Mesendoderm (in vitro differentiated cells): Measurements from ENCODE around the gene EXTL1.

Experiments used
- DNase-seq: peaks from one replicate; pipeline ENCODE4 v3.0.0; 2013
- H2AK5ac ChIP-seq: 2 replicates; pipeline ENCODE4 v1.6.1; 2013; ENCODE audit warnings: low read length, inconsistent platforms
- H2BK120ac ChIP-seq: 2 replicates; pipeline ENCODE4 v1.6.1; 2013; ENCODE audit warnings: low read depth, mild to moderate bottlenecking, low read length, moderate library complexity, mixed read lengths
- H2BK15ac ChIP-seq: replicated peaks from 2 replicates; pipeline ENCODE4 v1.6.1; 2013; ENCODE audit warnings: low read depth, mild to moderate bottlenecking, moderate library complexity
- H2BK5ac ChIP-seq: 2 replicates; pipeline ENCODE4 v1.6.1; 2013; ENCODE audit warnings: low read length, inconsistent platforms
- H3K18ac ChIP-seq: 2 replicates; pipeline ENCODE4 v1.6.1; 2013; ENCODE audit warnings: mild to moderate bottlenecking, low read length, mixed read lengths
- H3K23ac ChIP-seq: one replicate; pipeline ENCODE4 v1.6.1; 2013; ENCODE audit warnings: low read length
- H3K27ac ChIP-seq: 2 replicates; pipeline ENCODE4 v1.5.1; 2013; ENCODE audit warnings: low read depth, mild to moderate bottlenecking, inconsistent platforms, low read length, moderate library complexity
- H3K27me3 ChIP-seq: 2 replicates; pipeline ENCODE4 v1.6.1; 2013; ENCODE audit warnings: low read length, control low read depth, mild to moderate bottlenecking, inconsistent platforms; ENCODE audit not compliant: insufficient read depth, poor library complexity
- H3K36me3 ChIP-seq: 2 replicates; pipeline ENCODE4 v1.6.1; 2013; ENCODE audit warnings: low read length, inconsistent platforms; ENCODE audit not compliant: control insufficient read depth, insufficient read depth
- H3K4ac ChIP-seq: one replicate; pipeline ENCODE4 v1.6.1; 2013; ENCODE audit warnings: low read depth, mild to moderate bottlenecking, low read length, moderate library complexity
- H3K4me1 ChIP-seq: 2 replicates; pipeline ENCODE4 v1.6.1; 2013; ENCODE audit warnings: low read depth, low read length, inconsistent platforms; ENCODE audit not compliant: control insufficient read depth
- H3K4me2 ChIP-seq: 2 replicates; pipeline ENCODE4 v1.6.1; 2013; ENCODE audit warnings: low read length
- H3K4me3 ChIP-seq: 2 replicates; pipeline ENCODE4 v1.5.1; 2013; ENCODE audit warnings: mild to moderate bottlenecking, low read length
- H3K56ac ChIP-seq: one replicate; pipeline ENCODE4 v1.6.1; 2013; ENCODE audit warnings: low read length
- H3K79me1 ChIP-seq: 2 replicates; pipeline ENCODE4 v1.6.1; 2013; ENCODE audit warnings: low read length, inconsistent platforms
- H3K79me2 ChIP-seq: 2 replicates; pipeline ENCODE4 v1.6.1; 2013; ENCODE audit warnings: mild to moderate bottlenecking, low read length; ENCODE audit not compliant: control insufficient read depth, insufficient read depth
- H3K9ac ChIP-seq: 2 replicates; pipeline ENCODE4 v1.6.1; 2013; ENCODE audit warnings: low read length, inconsistent platforms
- H4K5ac ChIP-seq: one replicate; pipeline ENCODE4 v1.6.1; 2013; ENCODE audit warnings: low read length
- H4K8ac ChIP-seq: one replicate; pipeline ENCODE4 v1.6.1; 2013; ENCODE audit warnings: low read depth, mild to moderate bottlenecking, control low read depth, low read length, moderate library complexity
- WGBS: extraction: QIAGEN DNeasy Blood & Tissue Kit; methylation state at CpG from one replicate; pipeline ENCODE4 v1.1.7; 2013; ENCODE audit warnings: low lambda C conversion rate, missing lambda C conversion rate; ENCODE audit not compliant: insufficient coverage; ENCODE audit errors: extremely low coverage; 5-methylcytosine and 5-hydroxymethylcytosine counted together

The EXTL1 gene

GRCh38 chr1:26023826-26024225, 2.3 kb downstream of the EXTL1 start:
- Histone ChIP-seq H3K27ac (no peak overlapping the region), H2BK120ac (no peak overlapping the region), H3K4ac (no peak overlapping the region), H3K9ac (no peak overlapping the region), H4K5ac (no peak overlapping the region), H3K36me3 (no peaks in the 10 kb centered on the region), H4K8ac (no peak overlapping the region), H3K27me3 (no peaks in the 10 kb centered on the region), H3K79me2 (no peaks in the 10 kb centered on the region), H3K4me2 (no peak overlapping the region), H3K18ac (no peak overlapping the region), H3K4me1 (no peaks in the 10 kb centered on the region), H2BK15ac (no peak overlapping the region), H2AK5ac (no peak overlapping the region), H3K4me3 (no peak overlapping the region), H3K23ac (no peak overlapping the region), H2BK5ac (no peak overlapping the region), H3K79me1 (no peaks in the 10 kb centered on the region), H3K56ac (no peak overlapping the region)
- WGBS: no CpG with 5 or more reads among the region's 5 CpGs
- DNase-seq: no peak

GRCh38 chr1:26025060-26025459, 3.5 kb downstream of the EXTL1 start:
- H3K79me1 ChIP-seq: no peaks in the 10 kb centered on the region
- H3K23ac ChIP-seq: no peak overlapping the region
- no peak for DNase-seq
- no peak overlapping the region for H3K9ac ChIP-seq
- H3K79me2 ChIP-seq: no peaks in the 10 kb centered on the region
- H4K5ac ChIP-seq: no peak overlapping the region
- H3K4me2 ChIP-seq: no peak overlapping the region
- H3K4me1 ChIP-seq: no peaks in the 10 kb centered on the region
- H3K27ac ChIP-seq: no peak overlapping the region
- H3K18ac ChIP-seq: no peak overlapping the region
- no peak overlapping the region for H2BK15ac ChIP-seq
- no peak overlapping the region for H4K8ac ChIP-seq
- no CpG with 5 or more reads among the region's 5 CpGs for WGBS
- no peaks in the 10 kb centered on the region for H3K36me3 ChIP-seq
- H3K56ac ChIP-seq: no peak overlapping the region
- no peak overlapping the region for H2BK120ac ChIP-seq
- no peak overlapping the region for H3K4ac ChIP-seq
- H2AK5ac ChIP-seq: no peak overlapping the region
- H2BK5ac ChIP-seq: no peak overlapping the region
- H3K4me3 ChIP-seq: no peak overlapping the region
- no peaks in the 10 kb centered on the region for H3K27me3 ChIP-seq

- Histone ChIP-seq H4K5ac (no peak overlapping the region), H2BK120ac (no peak overlapping the region), H3K18ac (no peak overlapping the region), H3K56ac (no peak overlapping the region), H3K27ac (no peak overlapping the region), H3K27me3 (no peaks in the 10 kb centered on the region), H3K36me3 (no peaks in the 10 kb centered on the region), H3K79me1 (no peaks in the 10 kb centered on the region), H3K9ac (no peak overlapping the region), H4K8ac (no peak overlapping the region), H2BK5ac (no peak overlapping the region), H2AK5ac (no peak overlapping the region), H3K79me2 (no peaks in the 10 kb centered on the region), H3K4me3 (no peak overlapping the region), H3K4me2 (no peak overlapping the region), H2BK15ac (no peak overlapping the region), H3K4ac (no peak overlapping the region), H3K4me1 (no peaks in the 10 kb centered on the region), H3K23ac (no peak overlapping the region)
- no peak for DNase-seq
- no CpG with 5 or more reads among the region's 5 CpGs for WGBS
Observed at GRCh38 chr1:26025517-26025916, 3.9 kb downstream of the EXTL1 start.

GRCh38 chr1:26027716-26028489, 6.3 kb downstream of the EXTL1 start:
- Histone ChIP-seq H4K5ac (no peak overlapping the region), H2BK15ac (no peak overlapping the region), H3K4me3 (no peak overlapping the region), H3K56ac (peak overlapping the region; percentile 15), H3K79me1 (no peaks in the 10 kb centered on the region), H3K27ac (no peak overlapping the region), H3K4me2 (no peak overlapping the region), H2BK120ac (no peak overlapping the region), H3K27me3 (no peaks in the 10 kb centered on the region), H3K36me3 (no peaks in the 10 kb centered on the region), H3K23ac (no peak overlapping the region), H4K8ac (no peak overlapping the region), H3K9ac (no peak overlapping the region), H3K79me2 (no peaks in the 10 kb centered on the region), H2AK5ac (peak overlapping the region; percentile 45), H2BK5ac (no peak overlapping the region), H3K18ac (no peak overlapping the region), H3K4me1 (no peaks in the 10 kb centered on the region), H3K4ac (no peak overlapping the region)
- WGBS: no CpG with 5 or more reads among the region's 3 CpGs
- no peak for DNase-seq

- H3K79me1 ChIP-seq: no peaks in the 10 kb centered on the region
- DNase-seq: no peak
- H2AK5ac ChIP-seq: no peak overlapping the region
- H4K8ac ChIP-seq: no peak overlapping the region
- no peak overlapping the region for H3K4me3 ChIP-seq
- no peak overlapping the region for H3K23ac ChIP-seq
- no peak overlapping the region for H3K4ac ChIP-seq
- H2BK15ac ChIP-seq: no peak overlapping the region
- H3K27ac ChIP-seq: no peak overlapping the region
- H2BK5ac ChIP-seq: no peak overlapping the region
- H3K9ac ChIP-seq: no peak overlapping the region
- H3K4me2 ChIP-seq: no peak overlapping the region
- no CpG with 5 or more reads among the region's 8 CpGs for WGBS
- H3K36me3 ChIP-seq: no peaks in the 10 kb centered on the region
- H4K5ac ChIP-seq: no peak overlapping the region
- H2BK120ac ChIP-seq: no peak overlapping the region
- H3K4me1 ChIP-seq: no peaks in the 10 kb centered on the region
- H3K56ac ChIP-seq: no peak overlapping the region
- H3K27me3 ChIP-seq: no peaks in the 10 kb centered on the region
- no peaks in the 10 kb centered on the region for H3K79me2 ChIP-seq
- no peak overlapping the region for H3K18ac ChIP-seq
Observed at GRCh38 chr1:26028490-26028980, 7.0 kb downstream of the EXTL1 start.
